Gastrocnemius medialis (tissue), 4 donors: ENCODE data around the gene PRKACG. TPM values are rescaled to one million over a fixed set of nuclear protein-coding genes. Genes with fewer than 3 reads are reported as not detected.

Source experiments
- ATAC-seq, 2 donors: fragments of 150-250 bp; one replicate each; pipeline ENCODE4 v1.9.1; 2016
- DNase-seq, 2 donors: peaks; one replicate each; pipeline ENCODE4 v3.0.0-alpha.2; 2019
- H3K27ac ChIP-seq, 4 donors: fragments of 200-600 bp; sonication (generic); 1 replicate in 1 of 4; 2 replicates in 3 of 4; pipeline ENCODE4 v1.5.1; 2016 to 2018; ENCODE audit warnings: mild to moderate bottlenecking in 2 of 4, moderate library complexity in 1 of 4
- H3K27me3 ChIP-seq, 3 donors: fragments of 200-600 bp; sonication (generic) in 2 of 3; 1 replicate in 1 of 3; 2 replicates in 2 of 3; pipeline versions ENCODE4 v1.5.1 to v1.6.0; 2016 to 2019; ENCODE audit warnings: mild to moderate bottlenecking in 1 of 3, moderate library complexity in 1 of 3
- H3K36me3 ChIP-seq, 2 donors: fragments of 200-600 bp; sonication (generic) in 1 of 2; one replicate each; pipeline ENCODE4 v1.5.1; 2017 to 2018
- H3K4me1 ChIP-seq, 2 donors: fragments of 200-600 bp; sonication (generic) in 1 of 2; one replicate each; pipeline ENCODE4 v1.5.1; 2016 to 2017; ENCODE audit warnings: mild to moderate bottlenecking in 2 of 2
- H3K4me3 ChIP-seq, 4 donors: fragments of 200-600 bp; sonication (generic) in 3 of 4; 1 replicate in 1 of 4; 2 replicates in 3 of 4; pipeline ENCODE4 v1.5.1; 2016 to 2019; ENCODE audit warnings: mild to moderate bottlenecking in 2 of 4
- H3K9me3 ChIP-seq, 3 donors: fragments of 200-600 bp; sonication (generic) in 2 of 3; 1 replicate in 1 of 3; 2 replicates in 2 of 3; pipeline ENCODE4 v1.5.1; 2016 to 2019
- CTCF ChIP-seq, 5 experiments: fragments of 450-650 bp in 3 of 5; fragments of 200-600 bp in 2 of 5; sonication (generic) in 2 of 5; IDR thresholded peaks in 4 of 5; conservative IDR thresholded peaks in 1 of 5; 1 replicate in 4 of 5; 2 replicates in 1 of 5; pipeline ENCODE4 v1.5.1; 2016 to 2019; ENCODE audit warnings: antibody characterized with exemption in 5 of 5, mild to moderate bottlenecking in 3 of 5, moderate library complexity in 3 of 5
- POLR2A ChIP-seq, 2 donors: fragments of 450-650 bp; IDR thresholded peaks; one replicate each; pipeline ENCODE4 v1.6.1; 2017; ENCODE audit warnings: antibody characterized with exemption in 2 of 2, mild to moderate bottlenecking in 2 of 2, moderate library complexity in 2 of 2
- in situ Hi-C, 4 donors: fragments of 200-750 bp; cut with MboI; loops; one replicate each; pipeline versions ENCODE4 v1.15.0 to v1.8.0; 2017; ENCODE audit warnings: low sequenced_read_pairs in 4 of 4
- intact Hi-C: fragments of 100-400 bp; cut with DNase I; formaldehyde crosslinking; loops from one replicate; pipeline ENCODE4 v1.15.1; 2023; ENCODE audit warnings: low total_unique reads
- total RNA-seq, 4 donors: library from RNA; depleted of rRNA; stranded (reverse); fragments of >200 nt; gene quantifications; one replicate each; pipeline versions ENCODE4 v1.1.0 to v1.2.3, GENCODE V29; 2016

The PRKACG gene
- total RNA-seq, 4 donors from 2014 or later = not detected

GRCh38 chr9:69030851-69031645 is 17.1 kb upstream of the PRKACG start:
- ATAC-seq (no peak), DNase-seq (no peak)
- Histone ChIP-seq H3K27ac (no peak overlapping the region), H3K4me1 (peaks cover 2 to 3% of the 10 kb centered on the region in 2 donors), H3K27me3 (no peaks in the 10 kb centered on the region), H3K36me3 (no peaks in the 10 kb centered on the region), H3K9me3 (no peaks in the 10 kb centered on the region), H3K4me3 (no peak overlapping the region)
- intact Hi-C loops = loop anchor here (10.0 kb wide), 1 partner anchor 514 kb away; no protein-coding TSS in a partner anchor
- in situ Hi-C loops = no loop called here
- TF ChIP-seq POLR2A (IDR thresholded peaks at IDR 0.05) = no peak
- TF ChIP-seq CTCF (IDR thresholded peaks at IDR 0.05 in 4 of 5, conservative IDR thresholded peaks at IDR 0.05 in 1 of 5) = no peak

- no peaks in the 10 kb centered on the region for H3K27me3 ChIP-seq
- no peak overlapping the region for H3K4me3 ChIP-seq
- H3K9me3 ChIP-seq = no peaks in the 10 kb centered on the region
- H3K36me3 ChIP-seq = no peaks in the 10 kb centered on the region
- no peaks in the 10 kb centered on the region for H3K4me1 ChIP-seq
- TF ChIP-seq POLR2A (IDR thresholded peaks at IDR 0.05) = no peak
- no peak for TF ChIP-seq CTCF (IDR thresholded peaks at IDR 0.05 in 4 of 5, conservative IDR thresholded peaks at IDR 0.05 in 1 of 5)
- H3K27ac ChIP-seq = no peak overlapping the region
- ATAC-seq (no peak), DNase-seq (no peak)
- intact Hi-C loops = no loop called here
- in situ Hi-C loops = no loop called here
These were observed 15.6 kb upstream of the PRKACG start for GRCh38 chr9:69029535-69029934.

- no peaks in the 10 kb centered on the region for H3K27me3 ChIP-seq
- no peaks in the 10 kb centered on the region for H3K9me3 ChIP-seq
- H3K36me3 ChIP-seq = no peaks in the 10 kb centered on the region
- H3K4me1 ChIP-seq = no peaks in the 10 kb centered on the region
- intact Hi-C loops (no loop called here), in situ Hi-C loops (no loop called here)
- DNase-seq (no peak), ATAC-seq (no peak)
- H3K4me3 ChIP-seq = no peak overlapping the region
- TF ChIP-seq CTCF (IDR thresholded peaks at IDR 0.05 in 4 of 5, conservative IDR thresholded peaks at IDR 0.05 in 1 of 5) (no peak), POLR2A (IDR thresholded peaks at IDR 0.05) (no peak)
- no peak overlapping the region for H3K27ac ChIP-seq
These were observed 14.8 kb upstream of the PRKACG start for GRCh38 chr9:69028754-69029153.

GRCh38 chr9:69027355-69028097 is 13.6 kb upstream of the PRKACG start:
- in situ Hi-C loops = no loop called here
- no peaks in the 10 kb centered on the region for H3K9me3 ChIP-seq
- ATAC-seq = peak; percentile 69 to 74
- H3K36me3 ChIP-seq = no peaks in the 10 kb centered on the region
- no peak overlapping the region for H3K4me3 ChIP-seq
- no peak for DNase-seq
- H3K27me3 ChIP-seq = no peaks in the 10 kb centered on the region
- intact Hi-C loops = no loop called here
- TF ChIP-seq CTCF (IDR thresholded peaks at IDR 0.05 in 4 of 5, conservative IDR thresholded peaks at IDR 0.05 in 1 of 5) (peak in 4 of 5 experiments; percentile 28 to 71 (median 50)), POLR2A (IDR thresholded peaks at IDR 0.05) (no peak)
- H3K4me1 ChIP-seq = no peaks in the 10 kb centered on the region
- no peak overlapping the region for H3K27ac ChIP-seq
